DMS53 (cell line): Measurements from ENCODE around the gene SLC11A2.
A peak's percentile ranks its signal among the peaks of the same experiment; 100 is the strongest.
"Not testable (repeated sequence)": the region's sequence is repeated elsewhere in the genome, so short reads cannot be mapped to it uniquely, and the experiment has no call there.

ENCODE experiments used
- DNase-seq: peaks from one replicate; lab custom pipeline; 2025; lab: John Stamatoyannopoulos, UW

The SLC11A2 gene

DNA sequence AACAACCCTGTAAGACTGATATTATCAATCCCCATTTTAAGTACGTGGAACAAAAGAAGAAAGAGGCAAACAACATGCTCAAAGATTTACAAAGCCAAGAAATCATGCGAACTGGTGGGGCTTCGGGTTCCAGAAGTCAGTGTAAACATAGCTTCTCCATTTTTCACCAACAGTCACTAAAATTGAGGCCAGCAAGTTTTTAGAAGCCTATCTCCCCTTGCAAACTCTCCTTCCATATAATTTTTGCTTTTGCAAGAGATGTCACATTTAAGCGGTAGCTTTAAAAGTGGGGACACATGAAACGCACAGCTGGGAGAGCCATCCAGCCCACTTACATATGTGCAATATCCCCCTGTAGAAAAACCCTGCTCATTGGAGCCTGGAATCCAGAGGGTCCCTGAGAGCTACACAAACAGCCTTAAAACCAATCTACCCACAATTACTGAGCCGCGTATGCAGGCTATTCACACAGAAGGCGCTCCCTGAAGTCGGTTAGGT, 797 bp downstream of the SLC11A2 start:
- DNase-seq = peak; percentile 50

- DNase-seq = no peak
Observed at GRCh38 chr12:51023625-51024382, 2.4 kb downstream of the SLC11A2 start.

DNA sequence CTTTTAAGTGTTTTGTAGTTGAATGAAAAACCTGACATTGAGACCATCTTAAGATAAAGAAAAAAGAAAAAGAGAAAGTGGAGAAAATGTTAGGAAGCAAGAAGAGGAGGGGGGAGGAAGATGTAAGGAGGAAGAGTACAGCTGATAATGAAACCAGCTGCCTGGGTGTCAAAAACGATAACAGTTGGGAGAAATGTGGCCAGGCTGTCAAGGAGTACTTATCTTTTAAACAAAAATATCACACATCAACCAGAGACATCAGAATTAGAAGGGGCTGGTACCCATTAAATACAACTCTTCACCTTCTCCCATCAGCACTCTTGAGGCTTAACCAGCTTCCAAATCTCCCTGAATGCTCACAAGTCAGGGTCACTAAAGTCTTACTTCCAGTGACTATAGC, 4.5 kb downstream of the SLC11A2 start:
- DNase-seq = no peak

DNA sequence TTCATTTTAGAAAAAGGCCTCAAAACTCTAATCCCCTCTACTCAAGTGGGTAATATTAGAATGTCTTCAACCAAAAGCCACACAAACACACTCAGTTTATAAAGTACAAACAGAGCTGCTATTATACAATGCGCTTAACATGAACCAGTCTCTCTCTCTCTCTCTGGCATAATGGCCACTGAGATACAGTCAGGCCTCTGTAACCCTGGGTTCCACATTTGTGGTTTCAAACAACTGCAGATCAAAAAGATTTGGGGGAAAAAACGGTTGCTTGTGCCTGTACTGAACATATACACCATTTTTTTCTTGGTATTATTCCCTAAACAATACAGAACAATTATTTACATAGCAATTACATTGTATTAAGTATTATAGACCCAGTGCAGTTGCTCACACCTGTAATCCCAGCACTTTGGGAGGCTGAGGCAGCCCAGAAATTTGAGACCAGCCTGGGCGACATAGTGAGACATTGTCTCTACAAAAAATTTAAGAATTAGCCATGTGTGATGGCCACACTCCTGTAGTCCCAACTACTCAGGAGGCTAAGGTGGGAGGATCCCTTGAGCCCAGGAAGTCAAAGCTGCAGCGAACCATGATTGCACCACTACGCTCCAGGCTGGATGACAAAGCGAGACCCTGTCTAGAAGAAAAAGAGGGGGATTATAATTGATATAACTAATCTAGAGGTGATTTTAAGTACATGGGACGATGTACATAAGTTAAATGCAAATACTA, 5.6 kb downstream of the SLC11A2 start:
- DNase-seq = peak; percentile 9

- no peak for DNase-seq
Observed at GRCh38 chr12:51019927-51020326, 6.3 kb downstream of the SLC11A2 start.

DNA sequence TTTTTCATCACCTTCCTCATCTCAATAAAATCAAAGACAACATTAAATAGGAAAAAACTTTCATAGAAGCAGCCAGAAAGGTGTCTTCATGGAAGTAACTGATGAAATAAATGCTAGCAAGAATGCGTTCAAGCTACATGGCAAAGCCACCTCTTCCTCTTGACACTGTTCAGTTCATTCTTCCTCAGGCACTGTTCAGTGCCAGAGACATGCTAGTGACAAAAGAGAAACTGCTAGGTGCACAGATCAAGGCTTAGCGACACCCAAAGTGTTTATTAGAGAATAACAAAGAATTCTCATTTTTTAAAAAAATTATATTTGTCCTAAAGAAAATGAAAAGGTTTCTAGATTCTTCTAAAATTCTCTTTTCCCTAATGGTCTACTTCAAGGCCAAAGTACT, 7.2 kb downstream of the SLC11A2 start:
- DNase-seq = no peak

- no peak for DNase-seq
Observed at GRCh38 chr12:51017452-51017851, 8.7 kb downstream of the SLC11A2 start.

DNA sequence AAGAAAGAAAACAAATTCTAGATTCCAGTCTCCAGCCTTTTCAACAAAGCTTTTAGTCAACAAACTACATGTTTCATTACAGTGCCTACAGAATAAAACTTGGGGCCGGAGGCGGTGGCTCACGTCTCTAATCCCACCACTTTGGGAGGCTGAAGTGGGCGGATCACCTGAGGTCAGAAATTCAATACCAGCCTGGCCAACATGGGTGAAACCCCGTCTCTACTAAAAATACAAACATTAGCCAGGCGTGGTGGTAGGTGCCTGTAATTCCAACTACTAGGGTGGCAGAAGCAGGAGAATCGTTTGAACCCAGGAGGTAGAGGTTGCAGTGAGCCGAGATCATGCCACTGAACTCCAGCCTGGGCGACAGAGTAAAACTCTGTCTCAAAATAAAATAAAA, 11.7 kb downstream of the SLC11A2 start:
- DNase-seq = not testable (repeated sequence)

GRCh38 chr12:51013441-51013840, 12.7 kb downstream of the SLC11A2 start:
- DNase-seq = no peak

DNA sequence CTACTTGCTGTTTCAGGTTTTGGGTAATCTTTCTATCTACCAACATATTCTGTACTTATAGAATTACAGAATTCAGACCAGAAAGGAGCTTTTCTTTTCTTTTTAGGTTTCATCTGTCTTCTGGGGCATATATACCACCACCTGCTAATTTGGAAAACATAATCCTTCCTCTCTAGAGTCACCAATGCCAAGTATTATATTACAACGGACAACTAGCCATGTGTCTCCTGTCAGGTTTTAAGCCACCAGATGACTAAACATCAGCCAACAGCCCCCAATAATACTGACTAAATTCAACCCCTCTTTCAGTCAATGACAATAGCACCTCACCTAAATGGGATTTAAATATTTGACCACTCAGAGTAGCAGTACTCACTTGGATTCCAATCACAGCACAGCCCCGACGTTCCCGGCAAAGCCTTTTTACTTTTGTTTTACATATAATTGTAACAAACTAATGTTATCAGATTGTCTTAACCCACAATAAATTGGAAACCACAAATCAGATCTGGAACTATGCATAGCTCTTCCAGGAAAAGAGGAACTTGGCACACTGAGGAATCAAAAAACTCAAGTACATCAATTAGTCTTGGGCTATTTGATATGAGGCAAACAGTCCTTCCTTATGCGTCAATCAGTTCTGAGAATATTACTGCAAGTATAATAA, 13.5 kb downstream of the SLC11A2 start:
- no peak for DNase-seq

DNA sequence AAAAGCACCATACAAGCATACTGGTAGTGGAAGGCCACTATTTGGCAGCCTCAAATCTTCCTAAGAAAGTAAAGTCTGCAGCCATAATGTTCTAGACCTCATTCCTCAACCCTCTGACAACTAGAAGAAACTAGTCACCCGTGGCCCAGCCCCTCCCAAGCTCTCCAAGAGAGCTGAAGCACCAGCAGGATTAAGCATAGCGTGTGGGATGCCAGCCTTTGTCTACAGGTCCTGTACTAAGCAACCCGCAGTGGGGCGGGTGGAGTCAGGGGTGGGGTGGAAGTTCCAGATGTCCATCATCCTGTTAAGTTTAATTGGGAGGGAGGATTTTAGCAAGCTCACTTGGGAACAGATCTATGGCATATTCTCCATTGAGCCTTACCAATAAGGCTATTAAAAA, 14.2 kb downstream of the SLC11A2 start:
- no peak for DNase-seq

- no peak for DNase-seq
Observed at GRCh38 chr12:51009056-51009440, 17.1 kb downstream of the SLC11A2 start.

GRCh38 chr12:51008329-51009055, 17.7 kb downstream of the SLC11A2 start:
- DNase-seq = no peak

DNA sequence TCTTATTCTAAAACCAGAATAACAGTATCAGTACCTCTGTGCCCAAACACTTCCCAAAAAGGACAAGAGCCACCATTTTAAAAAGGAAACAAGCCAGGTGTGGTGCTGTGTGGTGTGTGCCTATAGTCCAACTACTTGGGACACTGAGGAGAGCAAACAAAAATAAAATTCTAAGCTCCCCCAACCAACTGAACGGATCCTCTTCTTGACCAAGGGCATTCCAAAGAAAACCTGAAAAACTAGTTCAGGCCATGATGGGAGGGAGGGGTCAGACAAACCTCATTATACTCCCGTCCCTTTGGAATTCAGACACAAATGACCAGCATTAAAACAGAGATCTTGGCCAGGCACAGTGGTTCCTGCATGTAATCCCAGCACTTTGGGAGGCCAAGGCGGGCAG, 20.5 kb downstream of the SLC11A2 start:
- peak; percentile 73 for DNase-seq

- no peak for DNase-seq
Observed at GRCh38 chr12:51005030-51005429, 21.2 kb downstream of the SLC11A2 start.

- no peak for DNase-seq
Observed at GRCh38 chr12:51004504-51004903, 21.7 kb downstream of the SLC11A2 start.

DNA sequence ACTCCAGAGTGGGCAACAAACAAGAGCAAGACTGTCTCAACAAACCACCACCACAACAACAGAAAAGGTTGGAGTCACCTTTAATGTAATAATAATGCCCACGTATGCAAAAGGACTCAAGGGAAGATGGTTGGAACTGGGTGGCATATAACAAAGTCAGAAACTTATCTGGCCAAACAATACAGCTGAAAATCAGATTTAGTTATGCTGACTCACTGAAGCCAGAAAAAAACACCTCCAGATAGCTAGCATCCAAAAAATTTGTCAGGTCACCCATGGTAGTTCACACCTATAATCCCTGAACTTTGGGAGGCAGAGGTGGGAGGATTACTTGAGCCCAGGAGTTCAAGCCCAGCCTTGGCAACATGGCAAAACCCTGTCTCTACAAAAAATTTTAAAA, 24.4 kb downstream of the SLC11A2 start:
- no peak for DNase-seq

- no peak for DNase-seq
Observed at GRCh38 chr12:51000245-51000644, 25.9 kb downstream of the SLC11A2 start.

GRCh38 chr12:50999093-50999492, 27.1 kb downstream of the SLC11A2 start:
- DNase-seq = no peak

GRCh38 chr12:50992819-50993218, 33.4 kb downstream of the SLC11A2 start:
- DNase-seq = no peak

DNA sequence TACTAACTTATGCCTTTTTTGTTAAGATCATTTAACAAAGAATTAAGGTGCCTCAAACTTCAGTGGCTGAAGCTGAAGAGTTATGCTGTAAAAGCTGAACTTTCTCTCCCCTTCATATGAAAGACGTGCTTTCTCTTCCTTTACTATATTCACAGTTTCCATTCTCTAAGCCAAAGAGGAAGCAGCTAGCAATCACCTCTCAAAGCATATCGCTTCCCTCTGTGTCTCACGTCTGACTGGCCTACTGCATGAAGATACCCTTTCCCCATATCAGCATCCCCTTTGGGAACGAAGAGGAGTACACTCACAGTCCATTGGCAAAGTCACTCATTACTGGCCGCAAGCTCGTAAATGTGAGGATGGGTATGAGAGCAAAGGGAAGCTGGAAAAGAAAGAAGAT, 34.9 kb downstream of the SLC11A2 start:
- DNase-seq = no peak

- DNase-seq = no peak
Observed at GRCh38 chr12:50990791-50991190, 35.4 kb downstream of the SLC11A2 start.
